HUES48 (cell line): ENCODE results near the gene BAIAP3.

ENCODE experiments used
- H3K27ac ChIP-seq: one replicate; pipeline ENCODE4 v1.7.0; 2013; ENCODE audit warnings: low read depth, low read length, inconsistent platforms
- H3K27me3 ChIP-seq: 2 replicates; pipeline ENCODE4 v1.6.1; 2013; ENCODE audit warnings: mild to moderate bottlenecking, low read length; ENCODE audit not compliant: control insufficient read depth, insufficient read depth
- H3K36me3 ChIP-seq: 2 replicates; pipeline ENCODE4 v1.6.1; 2013; ENCODE audit warnings: low read length; ENCODE audit not compliant: control insufficient read depth, insufficient read depth
- H3K4me1 ChIP-seq: 2 replicates; pipeline ENCODE4 v1.6.1; 2013; ENCODE audit warnings: mild to moderate bottlenecking, low read length; ENCODE audit not compliant: control insufficient read depth, insufficient read depth
- H3K4me3 ChIP-seq: 2 replicates; pipeline ENCODE4 v1.5.1; 2013; ENCODE audit warnings: mild to moderate bottlenecking, low read depth, low read length
- H3K9ac ChIP-seq: 2 replicates; pipeline ENCODE4 v1.6.1; 2013; ENCODE audit warnings: mild to moderate bottlenecking, low read depth, low read length, moderate library complexity
- H3K9me3 ChIP-seq: 2 replicates; pipeline ENCODE4 v1.6.1; 2013; ENCODE audit warnings: low read length; ENCODE audit not compliant: control insufficient read depth, insufficient read depth

The BAIAP3 gene

GRCh38 chr16:1320097-1320496, 13.3 kb upstream of the BAIAP3 start:
- H3K9ac ChIP-seq: no peak overlapping the region
- H3K4me3 ChIP-seq: no peak overlapping the region
- H3K9me3 ChIP-seq: no peaks in the 10 kb centered on the region
- peaks cover 93% of the 10 kb centered on the region for H3K36me3 ChIP-seq
- H3K4me1 ChIP-seq: no peaks in the 10 kb centered on the region
- no peaks in the 10 kb centered on the region for H3K27me3 ChIP-seq
- H3K27ac ChIP-seq: no peak overlapping the region

GRCh38 chr16:1320658-1321240, 12.7 kb upstream of the BAIAP3 start:
- no peak overlapping the region for H3K9ac ChIP-seq
- H3K4me3 ChIP-seq: no peak overlapping the region
- no peaks in the 10 kb centered on the region for H3K9me3 ChIP-seq
- no peak overlapping the region for H3K27ac ChIP-seq
- H3K27me3 ChIP-seq: no peaks in the 10 kb centered on the region
- peaks cover 91% of the 10 kb centered on the region for H3K36me3 ChIP-seq
- H3K4me1 ChIP-seq: no peaks in the 10 kb centered on the region

- peaks cover 75% of the 10 kb centered on the region for H3K36me3 ChIP-seq
- H3K9me3 ChIP-seq: no peaks in the 10 kb centered on the region
- no peaks in the 10 kb centered on the region for H3K27me3 ChIP-seq
- H3K27ac ChIP-seq: no peak overlapping the region
- H3K4me3 ChIP-seq: no peak overlapping the region
- H3K4me1 ChIP-seq: no peaks in the 10 kb centered on the region
- no peak overlapping the region for H3K9ac ChIP-seq
Measured at GRCh38 chr16:1322407-1322806, 11.0 kb upstream of the BAIAP3 start.

- Histone ChIP-seq H3K27me3 (no peaks in the 10 kb centered on the region), H3K9ac (no peak overlapping the region), H3K4me3 (no peak overlapping the region), H3K27ac (no peak overlapping the region), H3K36me3 (peaks cover 63% of the 10 kb centered on the region), H3K9me3 (no peaks in the 10 kb centered on the region), H3K4me1 (no peaks in the 10 kb centered on the region)
Measured at GRCh38 chr16:1323296-1324239, 9.9 kb upstream of the BAIAP3 start.

GRCh38 chr16:1324286-1324826, 9.1 kb upstream of the BAIAP3 start:
- H3K4me3 ChIP-seq: no peak overlapping the region
- H3K27me3 ChIP-seq: no peaks in the 10 kb centered on the region
- H3K36me3 ChIP-seq: peaks cover 55% of the 10 kb centered on the region
- H3K4me1 ChIP-seq: no peaks in the 10 kb centered on the region
- H3K9ac ChIP-seq: no peak overlapping the region
- H3K9me3 ChIP-seq: no peaks in the 10 kb centered on the region
- no peak overlapping the region for H3K27ac ChIP-seq

GRCh38 chr16:1325261-1325660, 8.2 kb upstream of the BAIAP3 start:
- Histone ChIP-seq H3K4me1 (no peaks in the 10 kb centered on the region), H3K9ac (no peak overlapping the region), H3K4me3 (no peak overlapping the region), H3K36me3 (peaks cover 46% of the 10 kb centered on the region), H3K9me3 (no peaks in the 10 kb centered on the region), H3K27ac (no peak overlapping the region), H3K27me3 (no peaks in the 10 kb centered on the region)

- peak overlapping the region; percentile 5 for H3K27ac ChIP-seq
- H3K27me3 ChIP-seq: no peaks in the 10 kb centered on the region
- no peaks in the 10 kb centered on the region for H3K4me1 ChIP-seq
- H3K9me3 ChIP-seq: no peaks in the 10 kb centered on the region
- H3K9ac ChIP-seq: no peak overlapping the region
- H3K36me3 ChIP-seq: peaks cover 41% of the 10 kb centered on the region
- H3K4me3 ChIP-seq: no peak overlapping the region
Measured at GRCh38 chr16:1325673-1326371, 7.6 kb upstream of the BAIAP3 start.

GRCh38 chr16:1326391-1326790, 7.1 kb upstream of the BAIAP3 start:
- Histone ChIP-seq H3K9me3 (no peaks in the 10 kb centered on the region), H3K27ac (peak overlapping the region; percentile 5), H3K27me3 (no peaks in the 10 kb centered on the region), H3K36me3 (peaks cover 35% of the 10 kb centered on the region), H3K4me1 (peaks cover 3% of the 10 kb centered on the region; the same call in 1 of the 2 replicates), H3K4me3 (no peak overlapping the region), H3K9ac (no peak overlapping the region)

GRCh38 chr16:1326946-1327618, 6.4 kb upstream of the BAIAP3 start:
- Histone ChIP-seq H3K27ac (no peak overlapping the region), H3K9ac (no peak overlapping the region), H3K4me1 (peaks cover 9% of the 10 kb centered on the region; the same call in 1 of the 2 replicates), H3K27me3 (peaks cover 3% of the 10 kb centered on the region; the same call in 1 of the 2 replicates), H3K9me3 (no peaks in the 10 kb centered on the region), H3K36me3 (peaks cover 28% of the 10 kb centered on the region), H3K4me3 (no peak overlapping the region)

- H3K4me1 ChIP-seq: peaks cover 11% of the 10 kb centered on the region; the same call in 1 of the 2 replicates
- H3K36me3 ChIP-seq: peaks cover 24% of the 10 kb centered on the region
- no peak overlapping the region for H3K9ac ChIP-seq
- peaks cover 8% of the 10 kb centered on the region for H3K27me3 ChIP-seq
- no peaks in the 10 kb centered on the region for H3K9me3 ChIP-seq
- no peak overlapping the region for H3K27ac ChIP-seq
- no peak overlapping the region for H3K4me3 ChIP-seq
Measured at GRCh38 chr16:1327619-1327947, 5.9 kb upstream of the BAIAP3 start.
